Endothelial cell of umbilical vein (primary cell): ENCODE measurements around the gene CUBN.

Source experiments
- EZH2 ChIP-seq: IDR thresholded peaks from 2 replicates; pipeline ENCODE4 v1.6.1; 2012; ENCODE audit warnings: borderline replicate concordance, low read depth, mild to moderate bottlenecking, moderate library complexity, low read length, inconsistent platforms; ENCODE audit not compliant: severe bottlenecking
- GATA2 ChIP-seq: IDR thresholded peaks from 2 replicates; pipeline ENCODE4 v1.7.0; 2011; ENCODE audit warnings: low read depth, mild to moderate bottlenecking, moderate library complexity, mixed read lengths, low read length; ENCODE audit not compliant: insufficient read length, insufficient read depth
- JUN ChIP-seq: IDR thresholded peaks from 2 replicates; pipeline ENCODE4 v1.6.1; 2011; ENCODE audit warnings: borderline replicate concordance, low read depth; ENCODE audit not compliant: insufficient read length, insufficient read depth
- MYC ChIP-seq: IDR thresholded peaks from one replicate; pipeline ENCODE4 v1.6.1; 2011; ENCODE audit warnings: mild to moderate bottlenecking, low read depth, low read length
- POLR2A ChIP-seq: IDR thresholded peaks from 2 replicates; pipeline ENCODE4 v1.6.1; 2012; ENCODE audit warnings: low read depth, mild to moderate bottlenecking, control low read depth, low read length
- POLR2AphosphoS5 ChIP-seq: IDR thresholded peaks from 2 replicates; pipeline ENCODE4 v1.6.1; 2012; ENCODE audit warnings: low read depth, mild to moderate bottlenecking, control low read depth, low read length, moderate library complexity; ENCODE audit not compliant: insufficient read depth
- TF ChIP-seq, protein P1 (sequence below), 2 donors: IDR thresholded peaks; 1 replicate in 1 of 2; 2 replicates in 1 of 2; pipeline ENCODE4 v1.5.1; 2011; ENCODE audit warnings: low read length in 2 of 2, mild to moderate bottlenecking in 2 of 2, moderate library complexity in 2 of 2, control low read depth in 1 of 2, inconsistent platforms in 1 of 2, low read depth in 1 of 2; ENCODE audit not compliant: insufficient read depth in 1 of 2; ENCODE audit errors: extremely low read depth in 1 of 2

- no peak for TF ChIP-seq POLR2AphosphoS5
- TF ChIP-seq, protein P1, sequence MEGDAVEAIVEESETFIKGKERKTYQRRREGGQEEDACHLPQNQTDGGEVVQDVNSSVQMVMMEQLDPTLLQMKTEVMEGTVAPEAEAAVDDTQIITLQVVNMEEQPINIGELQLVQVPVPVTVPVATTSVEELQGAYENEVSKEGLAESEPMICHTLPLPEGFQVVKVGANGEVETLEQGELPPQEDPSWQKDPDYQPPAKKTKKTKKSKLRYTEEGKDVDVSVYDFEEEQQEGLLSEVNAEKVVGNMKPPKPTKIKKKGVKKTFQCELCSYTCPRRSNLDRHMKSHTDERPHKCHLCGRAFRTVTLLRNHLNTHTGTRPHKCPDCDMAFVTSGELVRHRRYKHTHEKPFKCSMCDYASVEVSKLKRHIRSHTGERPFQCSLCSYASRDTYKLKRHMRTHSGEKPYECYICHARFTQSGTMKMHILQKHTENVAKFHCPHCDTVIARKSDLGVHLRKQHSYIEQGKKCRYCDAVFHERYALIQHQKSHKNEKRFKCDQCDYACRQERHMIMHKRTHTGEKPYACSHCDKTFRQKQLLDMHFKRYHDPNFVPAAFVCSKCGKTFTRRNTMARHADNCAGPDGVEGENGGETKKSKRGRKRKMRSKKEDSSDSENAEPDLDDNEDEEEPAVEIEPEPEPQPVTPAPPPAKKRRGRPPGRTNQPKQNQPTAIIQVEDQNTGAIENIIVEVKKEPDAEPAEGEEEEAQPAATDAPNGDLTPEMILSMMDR (IDR thresholded peaks at IDR 0.05; ENCODE audit: extremely low read depth in 1 of 2, insufficient read depth in 1 of 2, low read depth in 1 of 2, low read length in 2 of 2), result no peak
- no peak for TF ChIP-seq EZH2
- no peak for TF ChIP-seq MYC
- TF ChIP-seq POLR2A, result no peak
- no peak for TF ChIP-seq JUN
- TF ChIP-seq GATA2, result no peak
Observed at GRCh38 chr10:17116193-17116592, 13.4 kb downstream of the CUBN start.
